ENCODE data around the gene PHRF1.
A peak's percentile ranks its signal among the peaks of the same experiment; 100 is the strongest.
"Not testable (repeated sequence)": the region's sequence is repeated elsewhere in the genome, so short reads cannot be mapped to it uniquely, and the experiment has no call there.

PHRF1 gene

GRCh38 chr11:574031-574570 is 2.2 kb upstream of the PHRF1 start:
- ATAC-seq, DNase-seq: not testable (repeated sequence)

GRCh38 chr11:574632-575312 is 1.5 kb upstream of the PHRF1 start:
- no peak for ATAC-seq
- DNase-seq: no peak

GRCh38 chr11:575313-575995 is 816 bp upstream of the PHRF1 start:
- ATAC-seq (no peak), DNase-seq (no peak)

- no peak for ATAC-seq
- DNase-seq: no peak
Observed at GRCh38 chr11:576811-577610, 741 bp downstream of the PHRF1 start.

GRCh38 chr11:577611-577894 is 1.3 kb downstream of the PHRF1 start:
- no peak for ATAC-seq

GRCh38 chr11:578276-579035 is 2.2 kb downstream of the PHRF1 start:
- no peak for DNase-seq

More at GRCh38 chr11:577611-577894, 1.3 kb downstream of the PHRF1 start:
- DNase-seq: no peak

GRCh38 chr11:579830-580601 is 3.7 kb downstream of the PHRF1 start:
- DNase-seq (no peak), ATAC-seq (no peak)

More at GRCh38 chr11:578276-579035, 2.2 kb downstream of the PHRF1 start:
- ATAC-seq: no peak

GRCh38 chr11:581342-581741 is 5.1 kb downstream of the PHRF1 start:
- DNase-seq (no peak), ATAC-seq (no peak)

- ATAC-seq: no peak
Observed at GRCh38 chr11:581752-582151, 5.5 kb downstream of the PHRF1 start.

GRCh38 chr11:584287-584686 is 8.0 kb downstream of the PHRF1 start:
- DNase-seq (no peak), ATAC-seq (no peak)

More at GRCh38 chr11:581752-582151, 5.5 kb downstream of the PHRF1 start:
- no peak for DNase-seq

GRCh38 chr11:586376-587316 is 10.4 kb downstream of the PHRF1 start:
- DNase-seq (no peak), ATAC-seq (no peak)

- ATAC-seq: peak; percentile 14
- DNase-seq: no peak
Observed at GRCh38 chr11:587546-587945, 11.3 kb downstream of the PHRF1 start.

GRCh38 chr11:587978-588380 is 11.7 kb downstream of the PHRF1 start:
- DNase-seq (peak; percentile 72), ATAC-seq (peak; percentile 99)

GRCh38 chr11:589798-590197 is 13.5 kb downstream of the PHRF1 start:
- ATAC-seq: no peak

GRCh38 chr11:590997-591396 is 14.7 kb downstream of the PHRF1 start:
- DNase-seq: no peak
- no peak for ATAC-seq

More at GRCh38 chr11:589798-590197, 13.5 kb downstream of the PHRF1 start:
- DNase-seq: no peak

- ATAC-seq: no peak
- no peak for DNase-seq
Observed at GRCh38 chr11:592501-592900, 16.2 kb downstream of the PHRF1 start.

GRCh38 chr11:592918-593317 is 16.6 kb downstream of the PHRF1 start:
- ATAC-seq: no peak
- no peak for DNase-seq

- ATAC-seq (no peak), DNase-seq (no peak)
Observed at GRCh38 chr11:593347-593746, 17.1 kb downstream of the PHRF1 start.

- ATAC-seq (no peak), DNase-seq (no peak)
Observed at GRCh38 chr11:595400-595799, 19.1 kb downstream of the PHRF1 start.

- peak; percentile 22 for ATAC-seq
Observed at GRCh38 chr11:596374-596773, 20.1 kb downstream of the PHRF1 start.

More at GRCh38 chr11:596374-596773, 20.1 kb downstream of the PHRF1 start:
- DNase-seq: no peak

Data from stimulated activated naive CD8-positive, alpha-beta T cell treated with anti-CD3 and anti-CD28 coated beads, Interleukin-15, Interleukin-2, amounts not matched to agents 100 U/mL and 50 U/mL, for 24 hours (primary cell).